Measurements from ENCODE around the gene MAGEB5. TPM values are rescaled to one million over a fixed set of nuclear protein-coding genes. Genes with fewer than 3 reads are reported as not detected.

Gene MAGEB5
- total RNA-seq, 6 experiments from 2014 or later = not detected

- Mint-ChIP-seq H3K9me3 (peaks cover 32% of the 10 kb centered on the region), H3K36me3 (ENCODE audit: low read depth) (no peaks in the 10 kb centered on the region), H3K27ac (no peak overlapping the region), H3K4me3 (no peak overlapping the region), H3K27me3 (ENCODE audit: insufficient read depth) (no peaks in the 10 kb centered on the region; the same call in 1 of the 2 replicates), H3K4me1 (ENCODE audit: low read depth) (no peaks in the 10 kb centered on the region)
- no peak for DNase-seq
- TF ChIP-seq CTCF (IDR thresholded peaks at IDR 0.05) = no peak
Measured at GRCh38 chrX:26234177-26234576, 18.2 kb downstream of the MAGEB5 start.

- Mint-ChIP-seq H3K4me1 (ENCODE audit: low read depth) (no peaks in the 10 kb centered on the region), H3K27me3 (ENCODE audit: insufficient read depth) (no peaks in the 10 kb centered on the region), H3K36me3 (ENCODE audit: low read depth) (no peaks in the 10 kb centered on the region; the same call in 1 of the 2 replicates), H3K9me3 (peaks cover 4% of the 10 kb centered on the region; the same call in 1 of the 2 replicates), H3K4me3 (no peak overlapping the region), H3K27ac (no peak overlapping the region)
- TF ChIP-seq CTCF (IDR thresholded peaks at IDR 0.05) = no peak
- DNase-seq = no peak
Measured at GRCh38 chrX:26253526-26253925, 37.6 kb downstream of the MAGEB5 start.

- Mint-ChIP-seq H3K27ac (no peak overlapping the region), H3K4me1 (ENCODE audit: low read depth) (no peaks in the 10 kb centered on the region), H3K36me3 (ENCODE audit: low read depth) (no peaks in the 10 kb centered on the region; the same call in 1 of the 2 replicates), H3K4me3 (no peak overlapping the region), H3K9me3 (peaks cover 4% of the 10 kb centered on the region; the same call in 1 of the 2 replicates), H3K27me3 (ENCODE audit: insufficient read depth) (no peaks in the 10 kb centered on the region)
- TF ChIP-seq CTCF (IDR thresholded peaks at IDR 0.05) = no peak
- no peak for DNase-seq
Measured at GRCh38 chrX:26254436-26254835, 38.5 kb downstream of the MAGEB5 start.

GRCh38 chrX:26262121-26262523 lies 46.2 kb downstream of the MAGEB5 start:
- Mint-ChIP-seq H3K27me3 (ENCODE audit: insufficient read depth) (no peaks in the 10 kb centered on the region; the same call in 1 of the 2 replicates), H3K36me3 (ENCODE audit: low read depth) (no peaks in the 10 kb centered on the region; the same call in 1 of the 2 replicates), H3K4me3 (no peak overlapping the region), H3K9me3 (no peaks in the 10 kb centered on the region; the same call in 1 of the 2 replicates), H3K27ac (no peak overlapping the region), H3K4me1 (ENCODE audit: low read depth) (no peaks in the 10 kb centered on the region)
- no peak for TF ChIP-seq CTCF (IDR thresholded peaks at IDR 0.05)
- no peak for DNase-seq

Other genes with a start within 250 kb of the MAGEB5 start
- not detected for gene MAGEB18, start 77.8 kb upstream of the MAGEB5 start, total RNA-seq (2021; fragmentation: NEBNext Ultra II Directional; extraction: Animal tissue kit (Norgen Biotek cat#: 25700))
- not detected for gene MAGEB6B, start 55.6 kb upstream of the MAGEB5 start, total RNA-seq (2021; fragmentation: NEBNext Ultra II Directional; extraction: Animal tissue kit (Norgen Biotek cat#: 25700))
- not detected for gene MAGEB6, start 23.7 kb upstream of the MAGEB5 start, total RNA-seq (2021; fragmentation: NEBNext Ultra II Directional; extraction: Animal tissue kit (Norgen Biotek cat#: 25700))